Gastrocnemius medialis (tissue), 4 donors: ENCODE results near the gene GRK7. TPM values are rescaled to one million over a fixed set of nuclear protein-coding genes. Genes with fewer than 3 reads are reported as not detected.
"Not testable (repeated sequence)": the region's sequence is repeated elsewhere in the genome, so short reads cannot be mapped to it uniquely, and the experiment has no call there.

Experiments
- ATAC-seq, 2 donors: fragments of 150-250 bp; one replicate each; pipeline ENCODE4 v1.9.1; 2016
- DNase-seq, 2 donors: peaks; one replicate each; pipeline ENCODE4 v3.0.0-alpha.2; 2019
- H3K27ac ChIP-seq, 4 donors: fragments of 200-600 bp; sonication (generic); 1 replicate in 1 of 4; 2 replicates in 3 of 4; pipeline ENCODE4 v1.5.1; 2016 to 2018; ENCODE audit warnings: mild to moderate bottlenecking in 2 of 4, moderate library complexity in 1 of 4
- H3K27me3 ChIP-seq, 3 donors: fragments of 200-600 bp; sonication (generic) in 2 of 3; 1 replicate in 1 of 3; 2 replicates in 2 of 3; pipeline versions ENCODE4 v1.5.1 to v1.6.0; 2016 to 2019; ENCODE audit warnings: mild to moderate bottlenecking in 1 of 3, moderate library complexity in 1 of 3
- H3K36me3 ChIP-seq, 2 donors: fragments of 200-600 bp; sonication (generic) in 1 of 2; one replicate each; pipeline ENCODE4 v1.5.1; 2017 to 2018
- H3K4me1 ChIP-seq, 2 donors: fragments of 200-600 bp; sonication (generic) in 1 of 2; one replicate each; pipeline ENCODE4 v1.5.1; 2016 to 2017; ENCODE audit warnings: mild to moderate bottlenecking in 2 of 2
- H3K4me3 ChIP-seq, 4 donors: fragments of 200-600 bp; sonication (generic) in 3 of 4; 1 replicate in 1 of 4; 2 replicates in 3 of 4; pipeline ENCODE4 v1.5.1; 2016 to 2019; ENCODE audit warnings: mild to moderate bottlenecking in 2 of 4
- H3K9me3 ChIP-seq, 3 donors: fragments of 200-600 bp; sonication (generic) in 2 of 3; 1 replicate in 1 of 3; 2 replicates in 2 of 3; pipeline ENCODE4 v1.5.1; 2016 to 2019
- POLR2A ChIP-seq, 2 donors: fragments of 450-650 bp; IDR thresholded peaks; one replicate each; pipeline ENCODE4 v1.6.1; 2017; ENCODE audit warnings: antibody characterized with exemption in 2 of 2, mild to moderate bottlenecking in 2 of 2, moderate library complexity in 2 of 2
- in situ Hi-C, 4 donors: fragments of 200-750 bp; cut with MboI; loops; one replicate each; pipeline versions ENCODE4 v1.15.0 to v1.8.0; 2017; ENCODE audit warnings: low sequenced_read_pairs in 4 of 4
- intact Hi-C: fragments of 100-400 bp; cut with DNase I; formaldehyde crosslinking; loops from one replicate; pipeline ENCODE4 v1.15.1; 2023; ENCODE audit warnings: low total_unique reads
- total RNA-seq, 4 donors: library from RNA; depleted of rRNA; stranded (reverse); fragments of >200 nt; gene quantifications; one replicate each; pipeline versions ENCODE4 v1.1.0 to v1.2.3, GENCODE V29; 2016
- TF ChIP-seq, protein P1 (sequence below), 5 experiments: fragments of 450-650 bp in 3 of 5; fragments of 200-600 bp in 2 of 5; sonication (generic) in 2 of 5; IDR thresholded peaks in 4 of 5; conservative IDR thresholded peaks in 1 of 5; 1 replicate in 4 of 5; 2 replicates in 1 of 5; pipeline ENCODE4 v1.5.1; 2016 to 2019; ENCODE audit warnings: antibody characterized with exemption in 5 of 5, mild to moderate bottlenecking in 3 of 5, moderate library complexity in 3 of 5

GRK7 gene
- total RNA-seq, 4 donors from 2014 or later = 0.16 to 0.85 (median 0.27) TPM; not detected in 1

DNA sequence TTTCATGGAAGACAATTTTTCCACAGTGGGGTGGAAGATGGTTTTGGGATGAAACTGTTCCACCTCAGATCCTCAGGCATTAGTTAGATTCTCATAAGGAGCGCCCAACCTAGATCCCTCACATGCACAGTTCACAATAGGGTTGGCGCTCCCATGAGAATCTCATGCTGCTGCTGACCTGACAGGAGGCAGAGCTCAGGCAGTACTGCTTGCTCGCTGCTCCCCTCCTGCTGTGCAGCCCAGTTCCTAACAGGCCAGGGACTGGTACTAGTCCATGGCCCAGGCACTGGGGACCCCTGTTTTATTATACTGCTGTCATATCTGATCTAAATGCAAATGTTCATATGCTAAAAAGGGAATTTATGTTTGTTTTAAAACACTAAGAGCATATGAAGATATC, 9.8 kb upstream of the GRK7 start:
- in situ Hi-C loops = no loop called here
- Histone ChIP-seq H3K27ac (no peak overlapping the region), H3K9me3 (no peaks in the 10 kb centered on the region), H3K4me3 (no peak overlapping the region), H3K4me1 (no peaks in the 10 kb centered on the region), H3K36me3 (peaks cover 0 to 31% of the 10 kb centered on the region in 2 donors), H3K27me3 (no peaks in the 10 kb centered on the region)
- ATAC-seq = no peak
- intact Hi-C loops = no loop called here
- TF ChIP-seq, protein P1, sequence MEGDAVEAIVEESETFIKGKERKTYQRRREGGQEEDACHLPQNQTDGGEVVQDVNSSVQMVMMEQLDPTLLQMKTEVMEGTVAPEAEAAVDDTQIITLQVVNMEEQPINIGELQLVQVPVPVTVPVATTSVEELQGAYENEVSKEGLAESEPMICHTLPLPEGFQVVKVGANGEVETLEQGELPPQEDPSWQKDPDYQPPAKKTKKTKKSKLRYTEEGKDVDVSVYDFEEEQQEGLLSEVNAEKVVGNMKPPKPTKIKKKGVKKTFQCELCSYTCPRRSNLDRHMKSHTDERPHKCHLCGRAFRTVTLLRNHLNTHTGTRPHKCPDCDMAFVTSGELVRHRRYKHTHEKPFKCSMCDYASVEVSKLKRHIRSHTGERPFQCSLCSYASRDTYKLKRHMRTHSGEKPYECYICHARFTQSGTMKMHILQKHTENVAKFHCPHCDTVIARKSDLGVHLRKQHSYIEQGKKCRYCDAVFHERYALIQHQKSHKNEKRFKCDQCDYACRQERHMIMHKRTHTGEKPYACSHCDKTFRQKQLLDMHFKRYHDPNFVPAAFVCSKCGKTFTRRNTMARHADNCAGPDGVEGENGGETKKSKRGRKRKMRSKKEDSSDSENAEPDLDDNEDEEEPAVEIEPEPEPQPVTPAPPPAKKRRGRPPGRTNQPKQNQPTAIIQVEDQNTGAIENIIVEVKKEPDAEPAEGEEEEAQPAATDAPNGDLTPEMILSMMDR (IDR thresholded peaks at IDR 0.05 in 4 of 5, conservative IDR thresholded peaks at IDR 0.05 in 1 of 5) = no peak
- no peak for TF ChIP-seq POLR2A (IDR thresholded peaks at IDR 0.05)
- DNase-seq = no peak

DNA sequence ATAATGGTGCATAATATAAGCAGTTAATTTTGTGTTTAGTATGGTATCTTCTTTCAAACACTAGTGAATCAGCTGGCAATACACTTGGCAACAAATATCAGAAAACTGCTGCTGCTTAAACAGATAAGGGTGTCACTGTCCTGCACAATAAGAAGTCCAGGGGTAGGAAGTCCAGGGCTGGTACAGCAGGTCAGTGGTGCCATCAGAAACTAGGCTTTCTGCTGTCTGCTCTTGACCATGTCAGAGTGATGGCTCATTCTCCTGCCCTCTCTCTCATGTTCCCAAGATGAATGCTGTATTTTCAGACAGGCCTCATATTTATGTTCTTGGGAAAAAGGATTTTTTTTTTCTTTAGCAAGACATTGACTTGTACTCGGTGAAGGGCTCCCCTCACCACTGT, 9.2 kb upstream of the GRK7 start:
- DNase-seq = no peak
- ATAC-seq = no peak
- Histone ChIP-seq H3K27me3 (no peaks in the 10 kb centered on the region), H3K36me3 (peaks cover 0 to 27% of the 10 kb centered on the region in 2 donors), H3K27ac (no peak overlapping the region), H3K4me3 (no peak overlapping the region), H3K9me3 (no peaks in the 10 kb centered on the region), H3K4me1 (no peaks in the 10 kb centered on the region)
- intact Hi-C loops = no loop called here
- TF ChIP-seq, protein P1 (IDR thresholded peaks at IDR 0.05 in 4 of 5, conservative IDR thresholded peaks at IDR 0.05 in 1 of 5) = no peak
- no peak for TF ChIP-seq POLR2A (IDR thresholded peaks at IDR 0.05)
- in situ Hi-C loops = no loop called here

DNA sequence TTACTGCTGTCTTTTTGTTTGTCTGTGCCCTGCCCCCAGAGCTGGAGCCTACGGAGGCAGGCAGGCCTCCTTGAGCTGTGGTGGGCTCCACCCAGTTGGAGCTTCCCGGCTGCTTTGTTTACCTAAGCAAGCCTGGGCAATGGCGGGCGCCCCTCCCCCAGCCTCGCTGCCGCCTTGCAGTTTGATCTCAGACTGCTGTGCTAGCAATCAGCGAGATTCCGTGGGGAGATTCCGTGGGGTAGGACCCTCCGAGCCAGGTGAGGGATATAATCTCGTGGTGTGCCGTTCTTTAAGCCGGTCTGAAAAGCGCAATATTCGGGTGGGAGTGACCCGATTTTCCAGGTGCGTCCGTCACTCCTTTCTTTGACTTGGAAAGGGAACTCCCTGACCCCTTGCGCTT, 656 bp upstream of the GRK7 start:
- H3K9me3 ChIP-seq, ATAC-seq, intact Hi-C loops, in situ Hi-C loops, H3K27ac ChIP-seq, DNase-seq, H3K36me3 ChIP-seq, H3K4me3 ChIP-seq, H3K4me1 ChIP-seq, H3K27me3 ChIP-seq: not testable (repeated sequence)

GRCh38 chr3:141764045-141764444, 837 bp downstream of the GRK7 start:
- DNase-seq (no peak), ATAC-seq (no peak)
- TF ChIP-seq, protein P1 (IDR thresholded peaks at IDR 0.05 in 4 of 5, conservative IDR thresholded peaks at IDR 0.05 in 1 of 5) = no peak
- TF ChIP-seq POLR2A (IDR thresholded peaks at IDR 0.05) = no peak
- Histone ChIP-seq H3K4me1 (no peaks in the 10 kb centered on the region), H3K9me3 (no peaks in the 10 kb centered on the region), H3K27me3 (no peaks in the 10 kb centered on the region), H3K27ac (no peak overlapping the region), H3K4me3 (no peak overlapping the region), H3K36me3 (no peaks in the 10 kb centered on the region)
- intact Hi-C loops = no loop called here
- in situ Hi-C loops = no loop called here

DNA sequence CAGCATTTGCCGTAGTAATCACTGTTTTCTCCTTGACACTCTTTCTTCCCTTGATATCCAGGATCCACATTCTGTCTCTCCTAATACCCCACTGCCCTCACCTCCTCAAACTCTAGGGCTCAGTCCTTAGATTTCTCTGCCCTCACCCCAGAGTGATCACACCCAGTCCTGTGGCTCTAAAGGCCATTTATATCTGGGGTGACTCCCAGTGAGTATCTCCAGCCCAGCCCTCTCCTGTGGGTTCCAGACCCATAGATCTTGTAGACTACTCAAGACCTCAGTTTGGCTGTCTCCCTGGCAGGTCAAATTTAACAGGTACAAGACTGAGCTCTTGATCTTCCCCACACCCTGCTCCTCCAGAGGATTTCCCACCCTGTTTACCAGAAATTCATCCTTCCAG, 1.3 kb downstream of the GRK7 start:
- Histone ChIP-seq H3K4me3 (no peak overlapping the region), H3K36me3 (no peaks in the 10 kb centered on the region), H3K9me3 (no peaks in the 10 kb centered on the region), H3K4me1 (no peaks in the 10 kb centered on the region), H3K27me3 (no peaks in the 10 kb centered on the region), H3K27ac (no peak overlapping the region)
- ATAC-seq (no peak), DNase-seq (no peak)
- no peak for TF ChIP-seq POLR2A (IDR thresholded peaks at IDR 0.05)
- TF ChIP-seq, protein P1 (IDR thresholded peaks at IDR 0.05 in 4 of 5, conservative IDR thresholded peaks at IDR 0.05 in 1 of 5) = no peak
- intact Hi-C loops (no loop called here), in situ Hi-C loops (no loop called here)
